ENCODE data around the gene SH2D6. TPM values are rescaled to one million over a fixed set of nuclear protein-coding genes. Genes with fewer than 3 reads are reported as not detected.

The SH2D6 gene
- total and polyA plus RNA-seq, 2 of the 8 experiments (the other 6 are each of a cell fraction or from before 2014, with no cell fraction given) = 0.42 TPM; not detected in 1

- TF ChIP-seq CBX8 (IDR thresholded peaks at IDR 0.05; ENCODE audit: borderline replicate concordance, low read depth, low read length) (no peak), RNF2 (IDR thresholded peaks at IDR 0.05; ENCODE audit: borderline replicate concordance, low read depth, low read length, missing control alignments, poor library complexity, severe bottlenecking) (no peak), SP2 (IDR thresholded peaks at IDR 0.05; ENCODE audit: low read length) (no peak)
Observed at GRCh38 chr2:85394976-85395375, 23.5 kb upstream of the SH2D6 start (continued).

Data from H1 (cell line).